Transverse colon (tissue), 4 donors: ENCODE measurements around the gene RAPGEF4. TPM values are rescaled to one million over a fixed set of nuclear protein-coding genes. Genes with fewer than 3 reads are reported as not detected.

Experiments
- DNase-seq: peaks from one replicate; pipeline ENCODE4 v3.0.0-alpha.2; 2019
- H3K27ac ChIP-seq, 4 donors: fragments of 200-600 bp; sonication (generic); 2 replicates each; pipeline ENCODE4 v1.5.1; 2016 to 2018; ENCODE audit warnings: inconsistent platforms in 4 of 4
- H3K27me3 ChIP-seq: fragments of 200-600 bp; sonication (generic); 2 replicates; pipeline ENCODE4 v1.5.1; 2017; ENCODE audit warnings: inconsistent platforms
- H3K36me3 ChIP-seq, 4 donors: fragments of 200-600 bp; sonication (generic); 2 replicates each; pipeline ENCODE4 v1.5.1; 2017 to 2019; ENCODE audit warnings: inconsistent platforms in 4 of 4
- H3K4me1 ChIP-seq, 4 donors: fragments of 200-600 bp; sonication (generic); 2 replicates each; pipeline ENCODE4 v1.5.1; 2017 to 2020; ENCODE audit warnings: inconsistent platforms in 4 of 4
- H3K4me3 ChIP-seq, 4 donors: fragments of 200-600 bp; sonication (generic); 1 replicate in 1 of 4; 2 replicates in 3 of 4; pipeline versions ENCODE4 v1.5.1 to v1.6.1; 2017 to 2019; ENCODE audit warnings: inconsistent platforms in 4 of 4
- H3K9me3 ChIP-seq, 2 donors: fragments of 200-600 bp; sonication (generic); 2 replicates each; pipeline ENCODE4 v1.5.1; 2017 to 2019; ENCODE audit warnings: inconsistent platforms in 2 of 2
- EP300 ChIP-seq: sonication (generic); formaldehyde crosslinking; IDR thresholded peaks from one replicate; pipeline ENCODE4 v1.6.1; 2017; ENCODE audit warnings: antibody characterized with exemption, low read depth
- POLR2A ChIP-seq: fragments of 450-650 bp; IDR thresholded peaks from one replicate; pipeline ENCODE4 v1.6.1; 2016; ENCODE audit warnings: antibody characterized with exemption, mild to moderate bottlenecking, moderate library complexity
- POLR2AphosphoS5 ChIP-seq, 3 donors: sonication (generic); formaldehyde crosslinking; IDR thresholded peaks; one replicate each; pipeline ENCODE4 v1.6.1; 2016; ENCODE audit warnings: antibody characterized with exemption in 3 of 3
- WGBS, 2 donors: methylation state at CpG; one replicate each; pipeline ENCODE4 v1.1.5; 2018; ENCODE audit warnings: low coverage in 1 of 2; 5-methylcytosine and 5-hydroxymethylcytosine counted together
- in situ Hi-C, 4 donors: fragments of 200-750 bp; cut with MboI; loops; one replicate each; pipeline versions ENCODE4 v1.15.0 to v1.15.1; 2017; ENCODE audit warnings: low sequenced_read_pairs in 3 of 4, low pct_ligation_motif_present in 1 of 4, low pct_unique_long_range_greater_than_20kb in 1 of 4
- intact Hi-C: fragments of 100-400 bp; cut with DNase I; formaldehyde crosslinking; loops from one replicate; pipeline ENCODE4 v1.15.1; 2023; ENCODE audit warnings: low total_unique reads
- total RNA-seq, 4 donors: library from RNA; depleted of rRNA; stranded (reverse); fragments of >200 nt; gene quantifications; one replicate each; pipeline ENCODE4 v1.1.0, GENCODE V29; 2016
- TF ChIP-seq, protein P1 (sequence below), 5 experiments: fragments of 200-600 bp in 3 of 5; fragments of 450-650 bp in 2 of 5; sonication (generic) in 3 of 5; IDR thresholded peaks; 1 replicate in 2 of 5; 2 replicates in 3 of 5; pipeline ENCODE4 v1.5.1; 2016 to 2017; ENCODE audit warnings: antibody characterized with exemption in 5 of 5, inconsistent platforms in 3 of 5, mild to moderate bottlenecking in 2 of 5, moderate library complexity in 1 of 5

The RAPGEF4 gene
- total RNA-seq, 4 donors from 2014 or later, result 1.4 to 12.3 (median 2.2) TPM; not detected in 1

DNA sequence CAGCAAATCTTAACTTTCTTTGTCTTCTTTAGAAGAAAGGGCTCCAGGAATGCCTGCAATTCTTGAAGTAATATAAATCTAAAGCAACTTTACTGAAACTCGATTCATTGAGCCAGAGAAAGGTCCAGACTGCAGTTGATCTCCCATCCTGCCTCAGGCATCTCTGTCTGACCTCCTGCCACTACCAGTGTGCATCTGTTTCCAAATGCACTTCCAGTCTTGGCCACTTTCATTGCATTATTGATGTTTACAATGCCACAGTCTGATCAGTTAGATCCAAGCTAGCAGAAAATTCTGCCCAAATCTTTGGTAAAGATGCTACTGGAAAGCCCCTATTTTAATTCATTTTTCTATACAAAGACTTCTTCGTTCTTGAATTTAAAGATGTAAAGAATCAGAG lies 158.0 kb downstream of the RAPGEF4 start:
- Histone ChIP-seq H3K9me3 (no peaks in the 10 kb centered on the region), H3K27ac (no peak overlapping the region), H3K4me3 (no peak overlapping the region), H3K4me1 (peaks cover 0 to 4% (median 0%) of the 10 kb centered on the region in 4 donors), H3K27me3 (peaks cover 68% of the 10 kb centered on the region), H3K36me3 (no peaks in the 10 kb centered on the region)
- DNase-seq, result no peak
- intact Hi-C loops, result no loop called here
- TF ChIP-seq POLR2A (no peak), POLR2AphosphoS5 (IDR thresholded peaks at IDR 0.05) (no peak), EP300 (no peak)
- TF ChIP-seq, protein P1, sequence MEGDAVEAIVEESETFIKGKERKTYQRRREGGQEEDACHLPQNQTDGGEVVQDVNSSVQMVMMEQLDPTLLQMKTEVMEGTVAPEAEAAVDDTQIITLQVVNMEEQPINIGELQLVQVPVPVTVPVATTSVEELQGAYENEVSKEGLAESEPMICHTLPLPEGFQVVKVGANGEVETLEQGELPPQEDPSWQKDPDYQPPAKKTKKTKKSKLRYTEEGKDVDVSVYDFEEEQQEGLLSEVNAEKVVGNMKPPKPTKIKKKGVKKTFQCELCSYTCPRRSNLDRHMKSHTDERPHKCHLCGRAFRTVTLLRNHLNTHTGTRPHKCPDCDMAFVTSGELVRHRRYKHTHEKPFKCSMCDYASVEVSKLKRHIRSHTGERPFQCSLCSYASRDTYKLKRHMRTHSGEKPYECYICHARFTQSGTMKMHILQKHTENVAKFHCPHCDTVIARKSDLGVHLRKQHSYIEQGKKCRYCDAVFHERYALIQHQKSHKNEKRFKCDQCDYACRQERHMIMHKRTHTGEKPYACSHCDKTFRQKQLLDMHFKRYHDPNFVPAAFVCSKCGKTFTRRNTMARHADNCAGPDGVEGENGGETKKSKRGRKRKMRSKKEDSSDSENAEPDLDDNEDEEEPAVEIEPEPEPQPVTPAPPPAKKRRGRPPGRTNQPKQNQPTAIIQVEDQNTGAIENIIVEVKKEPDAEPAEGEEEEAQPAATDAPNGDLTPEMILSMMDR (IDR thresholded peaks at IDR 0.05), result no peak
- in situ Hi-C loops, result no loop called here
- WGBS, 2 donors, result 14 to 63% methylated on average over 1 to 2 of the region's 2 CpGs

DNA sequence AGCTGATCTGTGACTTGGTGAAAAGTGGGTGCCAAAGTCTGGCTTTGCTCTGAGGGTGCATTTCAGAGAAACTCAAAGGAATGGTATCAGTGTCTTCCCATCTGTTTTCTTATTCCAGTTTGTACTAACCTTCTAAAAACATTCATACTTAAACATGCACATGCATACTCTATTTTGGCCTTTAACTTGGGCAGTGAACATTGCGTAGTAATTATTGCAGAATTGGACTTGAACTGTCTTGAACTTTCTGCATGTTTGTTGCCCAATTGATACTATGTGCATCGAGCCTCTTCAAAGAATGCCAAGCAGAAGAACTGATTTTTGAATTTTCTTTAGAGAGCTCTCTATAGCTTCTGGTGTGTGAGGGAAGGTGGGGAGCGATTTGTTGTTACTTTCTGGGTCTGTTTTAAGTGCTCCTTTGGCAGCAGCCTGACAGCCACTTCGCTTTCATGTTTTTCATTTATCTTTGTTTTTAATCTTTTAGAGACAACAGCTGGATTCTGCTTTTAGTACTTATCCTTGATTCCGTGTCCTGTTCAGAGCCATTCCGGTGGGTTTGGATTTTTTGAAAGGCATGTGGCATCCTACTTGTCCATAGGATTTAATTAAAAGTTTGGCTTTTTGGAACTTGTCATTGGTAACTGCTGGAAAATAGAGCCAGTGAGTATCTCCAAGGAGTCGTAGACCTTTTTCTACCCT lies 159.2 kb downstream of the RAPGEF4 start:
- peaks cover 78% of the 10 kb centered on the region for H3K27me3 ChIP-seq
- intact Hi-C loops (no loop called here), in situ Hi-C loops (no loop called here)
- no peaks in the 10 kb centered on the region for H3K9me3 ChIP-seq
- TF ChIP-seq, protein P1 (IDR thresholded peaks at IDR 0.05), result no peak
- TF ChIP-seq EP300, result no peak
- no peak for TF ChIP-seq POLR2A
- TF ChIP-seq POLR2AphosphoS5 (IDR thresholded peaks at IDR 0.05), result no peak
- no peak for DNase-seq
- 73 to 74% methylated on average over 6 to 7 of the region's 7 CpGs for WGBS, 2 donors
- H3K27ac ChIP-seq, result no peak overlapping the region
- peaks cover 0 to 2% (median 0%) of the 10 kb centered on the region in 4 donors for H3K4me1 ChIP-seq
- no peaks in the 10 kb centered on the region for H3K36me3 ChIP-seq
- no peak overlapping the region for H3K4me3 ChIP-seq

DNA sequence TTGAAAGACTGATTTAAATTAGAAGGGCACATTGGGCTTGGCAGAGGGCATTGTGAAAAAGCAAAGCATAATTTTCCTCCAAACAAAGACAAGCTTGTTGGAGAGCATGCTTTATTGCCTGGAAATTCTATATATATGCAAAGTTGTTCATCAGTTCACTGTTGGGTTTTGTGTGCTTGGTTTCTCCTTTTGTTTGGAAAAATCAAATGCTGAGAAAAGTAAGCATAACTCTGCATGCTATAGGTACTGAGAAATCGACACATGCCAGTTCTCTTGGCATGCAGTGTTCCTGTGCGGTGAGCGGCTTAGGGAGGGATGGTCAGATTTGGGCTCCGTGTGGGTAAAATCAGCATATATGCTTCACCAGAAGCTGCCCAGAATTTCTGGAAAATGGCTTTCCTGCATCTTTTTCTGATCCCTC lies 161.0 kb downstream of the RAPGEF4 start:
- intact Hi-C loops, result no loop called here
- DNase-seq, result no peak
- Histone ChIP-seq H3K9me3 (no peaks in the 10 kb centered on the region), H3K4me3 (no peak overlapping the region), H3K36me3 (no peaks in the 10 kb centered on the region), H3K4me1 (no peaks in the 10 kb centered on the region), H3K27ac (no peak overlapping the region), H3K27me3 (peaks cover 70% of the 10 kb centered on the region)
- TF ChIP-seq, protein P1 (IDR thresholded peaks at IDR 0.05), result no peak
- TF ChIP-seq EP300 (no peak), POLR2A (no peak), POLR2AphosphoS5 (IDR thresholded peaks at IDR 0.05) (no peak)
- WGBS, 2 donors, result 91% methylated on average over 4 of the region's 4 CpGs; no CpG with 5 or more reads in 1 of the 2 donors
- in situ Hi-C loops, result no loop called here

DNA sequence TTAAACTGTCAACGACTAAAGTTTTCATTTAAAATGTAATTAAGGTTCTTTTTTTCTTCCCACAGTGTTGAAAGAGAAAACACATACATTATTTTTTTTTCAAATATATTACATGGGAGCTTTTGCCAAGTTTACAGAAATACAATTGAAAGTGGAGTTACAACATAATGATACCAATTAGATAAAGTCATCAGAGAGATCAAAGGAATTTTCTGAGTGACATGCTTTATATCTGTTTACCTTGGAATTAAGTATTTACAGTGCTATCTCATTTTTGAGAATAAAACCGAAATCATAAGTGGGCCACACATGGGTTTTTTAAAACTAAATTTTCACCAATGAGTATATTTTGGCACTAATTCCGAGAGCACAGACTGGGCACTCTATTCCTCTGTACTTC lies 165.2 kb downstream of the RAPGEF4 start:
- peaks cover 59% of the 10 kb centered on the region for H3K27me3 ChIP-seq
- H3K4me1 ChIP-seq, result no peaks in the 10 kb centered on the region
- H3K36me3 ChIP-seq, result no peaks in the 10 kb centered on the region
- H3K9me3 ChIP-seq, result no peaks in the 10 kb centered on the region
- DNase-seq, result no peak
- intact Hi-C loops (no loop called here), in situ Hi-C loops (no loop called here)
- 34 to 49% methylated on average over 3 of the region's 3 CpGs for WGBS, 2 donors
- TF ChIP-seq EP300 (no peak), POLR2A (no peak)
- H3K4me3 ChIP-seq, result no peak overlapping the region
- H3K27ac ChIP-seq, result no peak overlapping the region

DNA sequence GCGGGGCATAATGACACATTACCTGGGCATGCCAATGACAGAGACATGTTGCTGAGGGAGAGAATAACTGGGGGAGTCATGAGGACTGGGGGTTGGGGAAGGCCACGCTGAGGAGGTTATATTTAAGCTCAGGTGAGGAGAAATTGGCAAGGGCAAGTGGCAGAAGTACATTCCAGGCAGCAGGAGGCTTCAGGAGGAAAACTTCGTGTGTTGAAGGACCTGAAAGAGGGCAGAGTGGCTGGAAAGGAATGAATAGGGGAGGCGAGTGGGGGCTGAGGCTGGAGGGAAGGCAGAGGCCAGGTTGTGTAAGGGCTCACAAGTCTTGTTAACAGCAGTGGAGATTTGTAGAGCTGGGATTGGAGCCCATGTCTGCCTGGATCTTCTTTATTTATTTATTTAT lies 166.3 kb downstream of the RAPGEF4 start:
- Histone ChIP-seq H3K36me3 (no peaks in the 10 kb centered on the region), H3K4me1 (no peaks in the 10 kb centered on the region), H3K27ac (no peak overlapping the region), H3K27me3 (peaks cover 48% of the 10 kb centered on the region), H3K9me3 (no peaks in the 10 kb centered on the region), H3K4me3 (no peak overlapping the region)
- TF ChIP-seq, protein P1 (IDR thresholded peaks at IDR 0.05), result no peak
- TF ChIP-seq POLR2AphosphoS5 (IDR thresholded peaks at IDR 0.05), result no peak
- no peak for TF ChIP-seq POLR2A
- in situ Hi-C loops, result no loop called here
- no peak for DNase-seq
- intact Hi-C loops, result no loop called here
- WGBS, 2 donors, result 14 to 71% methylated on average over 3 to 4 of the region's 4 CpGs
